GM18909 (cell line): ENCODE measurements around the gene KLHL30.

Experiments
- ATAC-seq: cut with Tn5 transposase; IDR thresholded peaks from one replicate; pipeline ENCODE4 v1.9.1; 2021; ENCODE audit warnings: mild to moderate bottlenecking; ENCODE audit not compliant: unreplicated experiment, poor library complexity

The KLHL30 gene

DNA sequence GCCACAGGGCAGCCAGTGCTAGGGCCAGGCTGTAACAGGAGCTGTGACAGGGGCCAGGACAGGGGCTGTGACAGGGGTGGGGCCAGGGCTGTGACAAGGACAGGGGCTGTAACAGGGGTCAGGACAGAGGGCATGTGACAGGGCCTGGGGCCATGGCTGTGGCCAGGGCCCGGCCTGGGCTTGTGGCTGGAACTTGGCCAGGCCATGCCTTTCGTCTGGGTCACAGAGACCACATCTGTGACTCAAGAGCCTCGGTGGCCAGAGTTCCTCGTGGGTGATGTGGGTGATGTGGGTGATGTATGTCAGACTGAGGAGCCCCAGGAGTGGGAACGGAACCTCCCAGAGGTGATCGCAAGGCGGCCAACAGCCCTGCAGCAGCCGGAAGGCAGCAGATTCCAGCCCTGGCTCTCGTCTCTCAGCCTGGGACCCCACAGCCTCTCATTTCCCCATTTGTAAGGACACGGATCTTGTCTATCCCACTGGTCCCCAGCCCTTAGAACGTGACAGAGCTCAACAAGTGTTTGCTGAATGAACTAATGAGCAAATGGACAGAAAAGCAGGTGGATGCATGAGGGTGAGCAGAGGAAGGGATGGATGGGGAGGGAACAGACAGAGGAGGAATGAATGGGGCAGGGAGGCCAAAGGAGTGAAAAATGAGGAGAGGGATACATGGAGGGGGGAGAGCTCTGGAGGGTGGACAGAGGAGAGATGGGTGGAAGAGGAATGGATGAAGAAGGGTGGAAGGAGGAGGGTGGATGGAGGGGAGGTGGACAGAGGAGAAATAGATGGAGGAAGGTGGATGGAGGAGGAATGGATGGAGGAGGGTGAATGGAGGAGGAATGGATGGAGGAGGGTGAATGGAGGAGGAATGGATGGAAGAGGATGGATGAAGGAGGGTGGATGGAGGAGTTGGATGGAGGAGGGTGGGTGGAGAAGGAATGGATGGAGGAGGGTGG, 21.0 kb upstream of the KLHL30 start:
- ATAC-seq, result no peak

DNA sequence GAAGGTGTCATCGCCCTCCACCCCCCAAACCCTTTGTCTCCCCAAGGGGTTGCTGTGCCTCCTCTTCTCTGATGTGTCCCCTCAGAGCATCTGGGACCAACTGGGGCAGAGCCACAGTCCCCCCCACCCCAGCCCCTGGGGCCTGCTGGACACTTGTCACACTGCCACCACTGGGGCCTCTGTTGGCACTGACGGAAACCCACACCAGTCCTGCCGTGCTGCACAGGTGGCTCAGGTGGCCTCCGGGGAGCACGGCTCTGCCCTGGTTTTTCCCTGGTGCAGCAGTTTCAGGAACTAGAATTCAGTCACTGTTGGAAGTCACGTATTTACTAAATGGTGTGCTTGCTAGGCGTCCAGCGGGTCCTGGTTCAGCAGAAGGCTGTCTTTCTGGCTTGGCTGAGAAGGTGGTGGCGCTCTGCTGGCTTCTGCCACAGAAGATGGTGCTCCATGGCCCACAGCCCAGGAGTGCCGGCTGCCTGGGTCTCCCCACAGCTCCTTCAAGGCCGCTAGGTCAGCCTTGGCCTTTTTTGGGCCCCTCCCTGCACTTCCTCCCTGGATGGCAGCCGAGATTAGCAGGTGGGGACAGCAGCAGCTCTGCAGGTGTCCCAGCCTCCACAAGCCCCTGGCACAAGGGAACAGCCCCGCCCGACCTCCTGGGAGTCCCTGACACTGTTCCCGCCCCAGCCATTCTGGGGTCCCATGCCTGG, 18.6 kb upstream of the KLHL30 start:
- no peak for ATAC-seq

DNA sequence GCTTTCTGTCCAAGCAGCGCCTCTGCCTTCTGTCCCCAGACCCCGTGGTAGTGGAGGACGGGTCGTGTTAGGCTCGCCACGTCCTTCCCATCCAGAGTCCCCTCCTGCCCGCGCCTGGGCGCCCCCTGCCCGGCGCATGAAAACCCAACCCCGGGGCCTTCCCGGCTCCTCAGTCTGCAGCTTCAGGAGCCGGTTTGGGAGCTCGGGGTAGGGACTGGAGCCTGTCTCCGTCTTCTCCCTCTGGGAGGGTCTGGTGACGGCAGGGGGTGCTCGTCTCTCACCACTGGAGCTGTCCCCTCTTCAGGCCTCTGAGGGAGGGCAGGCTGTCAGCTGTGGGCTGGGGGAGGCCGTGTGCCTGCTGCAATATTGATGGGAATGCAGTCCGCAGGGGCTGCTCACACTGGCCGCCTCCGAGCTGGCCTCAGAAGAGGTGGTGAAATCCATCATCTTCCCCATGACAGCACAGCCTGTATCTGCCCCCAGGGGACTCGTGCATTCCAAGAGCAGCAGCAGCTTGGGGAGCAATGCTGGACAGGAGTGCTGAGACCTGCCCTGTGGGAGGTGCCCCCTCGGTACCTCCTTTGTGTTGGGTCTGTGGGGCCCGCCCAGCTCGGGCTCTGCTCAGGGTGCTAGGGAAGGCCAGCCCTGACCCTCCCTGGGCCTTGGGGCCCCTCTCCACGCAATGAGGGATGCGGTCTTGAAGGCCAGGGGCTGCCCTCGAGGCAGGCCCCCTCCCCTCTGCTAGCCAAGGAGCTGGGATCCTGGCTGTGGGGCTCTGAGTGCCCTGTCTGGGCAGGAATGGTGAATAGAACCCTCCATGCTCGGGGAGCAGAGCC, 17.8 kb upstream of the KLHL30 start:
- no peak for ATAC-seq

- no peak for ATAC-seq
These were observed 16.8 kb upstream of the KLHL30 start for GRCh38 chr2:238121511-238122286.

DNA sequence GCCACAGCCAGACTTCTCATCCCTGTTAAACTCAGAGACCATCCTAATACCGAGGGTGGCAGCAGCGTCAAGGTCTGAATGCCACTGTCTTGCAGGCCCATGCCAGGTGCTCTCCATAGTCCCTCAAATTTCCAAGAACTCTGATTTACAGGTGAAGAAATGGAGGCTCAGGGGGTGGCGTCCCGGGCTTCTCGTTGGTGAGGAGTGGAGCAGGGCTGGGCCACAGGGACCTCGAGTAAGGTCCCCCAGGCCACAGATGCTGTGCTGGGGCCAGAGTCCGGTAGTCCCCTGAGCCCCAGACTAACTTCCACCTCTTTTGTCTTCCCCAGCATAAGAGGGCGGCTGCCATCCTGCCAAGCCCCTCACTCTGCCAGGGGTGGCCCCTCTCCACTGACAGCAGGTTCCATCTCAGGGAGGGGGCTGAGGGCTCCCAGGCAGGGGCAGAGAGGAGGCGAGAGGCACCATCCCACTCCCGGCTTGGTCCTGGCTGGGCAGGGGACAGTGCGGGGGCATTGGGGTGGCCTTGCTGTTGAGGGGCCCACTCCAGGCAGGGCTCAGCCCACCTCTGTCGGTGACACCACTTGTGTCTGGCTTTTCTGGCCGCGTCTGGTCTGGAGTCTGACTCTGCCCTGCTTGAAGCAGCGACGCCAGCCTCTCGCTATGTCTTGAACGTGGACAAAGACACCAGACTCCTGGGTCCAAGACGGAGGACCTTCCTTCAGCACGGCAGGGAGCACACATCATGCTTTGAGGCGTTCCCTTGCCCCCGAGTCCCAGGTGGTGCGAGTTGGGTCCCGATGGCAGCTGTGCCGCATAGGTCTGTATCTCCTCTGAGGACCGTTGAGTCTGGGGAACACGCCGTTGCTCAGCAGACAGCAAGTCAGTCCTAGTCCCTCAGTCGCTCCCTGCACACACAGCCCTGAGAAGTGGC, 15.9 kb upstream of the KLHL30 start:
- no peak for ATAC-seq

- ATAC-seq, result no peak
These were observed 15.1 kb upstream of the KLHL30 start for GRCh38 chr2:238123218-238123971.

DNA sequence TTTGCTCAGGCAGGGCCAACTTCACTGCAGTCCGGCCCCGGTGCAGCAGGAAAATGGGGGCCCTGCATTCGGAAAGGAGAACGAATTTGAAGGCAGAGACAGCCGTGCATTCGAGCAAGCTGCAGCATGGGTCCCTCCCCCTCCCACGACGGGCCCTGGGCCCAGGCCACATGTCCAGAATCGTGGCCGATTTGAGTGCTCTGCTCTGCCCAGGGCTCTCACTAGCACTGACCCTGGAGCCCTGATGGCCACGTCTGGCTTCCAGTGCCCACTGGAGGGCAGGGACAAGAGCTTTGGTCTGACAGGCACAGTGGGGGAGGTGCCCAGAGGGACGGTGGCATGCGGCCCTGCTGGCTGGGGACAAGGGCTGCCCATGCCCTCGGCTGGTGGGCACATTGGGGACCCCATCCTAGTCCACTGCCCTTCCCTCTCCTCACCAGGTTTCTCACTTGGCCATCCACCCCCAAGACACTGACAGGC, 14.4 kb upstream of the KLHL30 start:
- no peak for ATAC-seq

DNA sequence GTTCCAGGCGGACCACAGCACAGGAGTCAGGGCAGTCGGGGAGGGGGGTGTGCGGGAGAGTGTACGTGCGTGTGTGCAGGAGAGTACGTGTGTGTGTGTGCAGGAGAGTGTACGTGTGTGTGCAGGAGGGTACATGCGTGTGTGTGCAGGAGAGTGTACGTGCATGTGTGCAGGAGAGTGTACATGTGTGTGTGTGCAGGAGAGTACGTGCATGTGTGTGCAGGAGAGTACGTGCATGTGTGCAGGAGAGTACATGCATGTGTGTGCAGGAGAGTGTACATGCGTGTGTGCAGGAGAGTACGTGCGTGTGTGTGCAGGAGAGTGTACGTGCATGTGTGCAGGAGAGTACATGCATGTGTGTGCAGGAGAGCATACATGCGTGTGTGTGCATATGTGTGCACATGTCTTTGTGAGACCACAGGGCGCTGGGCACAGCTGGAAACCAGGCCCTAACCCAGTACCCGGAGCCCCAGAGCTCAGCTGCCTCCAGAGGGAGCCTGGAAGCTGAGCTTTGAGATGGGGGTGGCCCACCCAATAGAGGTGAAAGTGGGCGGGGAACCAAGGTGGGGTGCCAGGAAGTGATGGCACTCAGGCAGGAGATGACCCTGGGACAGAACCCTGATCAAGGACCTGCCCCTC, 13.9 kb upstream of the KLHL30 start:
- no peak for ATAC-seq

- no peak for ATAC-seq
These were observed 13.2 kb upstream of the KLHL30 start for GRCh38 chr2:238125127-238125885.

GRCh38 chr2:238126338-238126737, 12.1 kb upstream of the KLHL30 start:
- no peak for ATAC-seq

- ATAC-seq, result no peak
These were observed 11.7 kb upstream of the KLHL30 start for GRCh38 chr2:238126775-238127164.

GRCh38 chr2:238127165-238128060, 11.1 kb upstream of the KLHL30 start:
- peak; percentile 52 for ATAC-seq

DNA sequence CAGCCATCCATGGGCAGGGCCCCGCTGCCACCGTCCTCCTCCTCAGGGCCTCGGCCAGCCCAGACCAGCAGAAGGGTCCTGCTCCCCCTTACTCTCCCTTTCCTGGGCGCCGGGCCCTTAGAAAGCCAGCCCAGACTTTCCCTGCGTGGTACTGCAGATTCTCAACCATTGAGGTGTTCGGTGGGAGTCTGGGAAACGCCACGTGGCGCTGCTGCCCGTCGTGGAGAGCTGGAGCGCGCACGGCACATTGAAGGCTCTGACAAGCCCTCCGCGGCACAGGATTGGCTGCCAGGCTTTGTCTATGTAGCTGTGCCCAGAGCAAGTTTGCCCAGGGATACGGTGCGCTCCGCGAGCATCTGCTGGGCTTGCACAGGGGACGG, 10.4 kb upstream of the KLHL30 start:
- ATAC-seq, result no peak

GRCh38 chr2:238128534-238129001, 9.9 kb upstream of the KLHL30 start:
- ATAC-seq, result no peak

DNA sequence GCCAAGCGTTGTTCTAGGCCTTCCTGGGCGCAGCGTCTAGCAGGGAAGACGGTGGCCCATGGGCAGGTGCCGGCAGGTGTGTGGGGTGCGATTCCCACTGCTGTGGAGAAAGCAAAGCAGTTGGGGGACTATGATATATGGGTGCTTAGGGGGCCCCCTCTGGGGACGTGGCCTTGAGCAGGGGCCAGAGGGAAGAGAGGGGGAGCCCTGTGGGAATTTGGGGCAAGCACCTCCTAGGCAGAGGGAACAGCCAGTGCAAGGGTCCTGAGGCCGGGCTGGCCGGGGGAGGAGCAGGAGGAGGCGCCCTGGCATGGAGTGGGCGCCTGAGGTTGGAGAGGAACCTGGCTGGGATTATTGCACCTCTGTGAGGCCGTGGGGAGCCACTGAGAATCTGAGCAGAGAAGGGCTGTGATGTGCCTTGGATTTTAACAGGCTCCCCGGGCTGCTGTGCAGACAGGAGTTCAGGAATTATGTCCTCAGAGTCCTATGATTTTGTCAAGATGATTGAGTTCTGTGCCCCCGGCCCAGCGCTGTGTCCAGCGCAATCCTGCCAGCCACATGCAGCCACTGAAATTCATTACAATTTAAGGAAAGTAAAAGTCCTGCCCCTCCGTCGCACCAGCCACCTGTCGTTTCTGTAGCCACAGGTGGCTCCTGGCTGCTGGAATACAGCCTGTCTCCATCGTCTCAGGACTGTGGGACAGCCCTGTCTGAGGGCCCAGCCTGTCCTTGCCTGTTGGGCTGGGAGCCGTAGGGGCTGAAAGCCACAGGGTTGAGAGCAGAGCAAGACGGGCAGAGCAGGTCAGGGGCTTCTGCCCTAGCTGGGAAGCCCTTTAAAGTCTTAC, 9.1 kb upstream of the KLHL30 start:
- no peak for ATAC-seq
